ENCODE measurements around the gene CGB8.
"Not testable (repeated sequence)": the region's sequence is repeated elsewhere in the genome, so short reads cannot be mapped to it uniquely, and the experiment has no call there.

CGB8 gene

DNA sequence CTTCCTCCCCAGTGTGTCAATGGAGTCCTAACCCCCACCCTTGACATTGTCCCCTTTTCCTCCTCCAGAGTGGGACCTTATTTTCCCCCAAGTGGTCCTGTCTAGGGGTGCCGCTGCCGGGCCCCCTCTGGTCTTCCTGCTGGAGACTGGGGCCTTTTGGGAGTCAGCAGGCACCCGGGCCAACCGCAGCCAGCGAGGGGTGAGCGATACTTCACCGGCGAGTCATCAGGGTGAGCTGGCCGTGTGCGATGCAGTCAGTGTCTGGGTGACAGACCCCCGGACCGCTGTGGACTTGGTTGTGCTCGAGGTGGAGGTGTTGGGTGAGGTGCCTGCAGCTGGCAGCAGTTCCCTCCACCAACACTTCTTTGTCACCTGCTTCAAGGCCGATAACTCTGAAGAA is 19.2 kb downstream of the CGB8 start:
- not testable (repeated sequence) for DNase-seq

DNA sequence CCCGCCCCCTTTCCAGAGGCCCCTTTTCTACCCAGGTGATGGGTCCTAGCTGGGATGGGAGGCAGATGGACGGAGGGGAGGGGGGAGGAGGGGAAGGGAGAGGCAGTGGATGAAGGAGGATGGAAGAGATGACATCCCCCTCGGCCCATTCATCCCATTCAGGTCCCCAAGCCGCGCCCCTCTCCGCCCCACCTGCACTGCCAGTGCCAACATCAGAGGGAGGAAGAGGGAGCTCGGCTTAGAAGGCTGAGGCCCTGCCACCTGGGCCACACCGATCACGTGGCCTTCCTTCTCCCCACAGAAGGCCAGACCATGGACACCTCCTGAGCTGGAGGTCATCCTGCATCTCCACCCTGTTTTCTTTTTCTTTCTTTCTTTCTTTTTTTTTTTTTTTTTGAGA is 20.2 kb downstream of the CGB8 start:
- DNase-seq: not testable (repeated sequence)

DNA sequence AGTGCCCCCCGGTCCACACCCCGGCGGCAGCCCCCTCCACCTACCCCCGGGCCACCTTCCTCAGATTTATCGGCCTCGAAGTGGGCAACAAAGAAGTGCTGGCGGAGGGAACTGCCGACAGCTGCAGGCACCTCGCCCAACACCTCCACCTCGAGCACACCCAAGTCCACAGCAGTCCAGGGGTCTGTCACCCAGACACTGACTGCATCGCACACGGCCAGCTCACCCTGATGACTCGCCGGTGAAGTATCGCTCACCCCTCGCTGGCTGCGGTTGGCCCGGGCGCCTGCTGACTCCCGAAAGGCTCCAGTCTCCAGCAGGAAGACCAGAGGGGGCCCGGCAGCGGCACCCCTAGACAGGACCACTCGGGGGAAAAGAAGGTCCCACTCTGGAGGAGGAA is 23.3 kb downstream of the CGB8 start:
- DNase-seq: not testable (repeated sequence)

DNA sequence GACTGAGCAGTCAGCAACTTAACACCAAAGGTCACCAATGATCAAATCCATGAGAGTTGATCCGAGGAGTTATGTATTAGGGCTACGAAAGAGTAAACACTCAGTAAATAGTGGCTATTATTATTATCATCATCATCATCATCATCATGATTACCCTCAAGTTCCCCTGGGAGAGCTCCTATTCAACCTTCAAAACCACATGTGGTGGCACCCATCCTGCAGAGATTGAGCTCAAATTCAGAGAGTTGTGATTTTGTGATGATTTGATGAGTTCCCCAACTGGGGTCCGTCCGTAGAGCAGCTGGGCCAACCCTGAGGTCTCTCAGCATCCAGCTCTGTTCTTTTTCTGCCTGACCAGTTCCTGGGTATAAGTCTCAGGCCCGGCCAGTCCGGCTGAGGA is 23.8 kb downstream of the CGB8 start:
- not testable (repeated sequence) for DNase-seq

DNA sequence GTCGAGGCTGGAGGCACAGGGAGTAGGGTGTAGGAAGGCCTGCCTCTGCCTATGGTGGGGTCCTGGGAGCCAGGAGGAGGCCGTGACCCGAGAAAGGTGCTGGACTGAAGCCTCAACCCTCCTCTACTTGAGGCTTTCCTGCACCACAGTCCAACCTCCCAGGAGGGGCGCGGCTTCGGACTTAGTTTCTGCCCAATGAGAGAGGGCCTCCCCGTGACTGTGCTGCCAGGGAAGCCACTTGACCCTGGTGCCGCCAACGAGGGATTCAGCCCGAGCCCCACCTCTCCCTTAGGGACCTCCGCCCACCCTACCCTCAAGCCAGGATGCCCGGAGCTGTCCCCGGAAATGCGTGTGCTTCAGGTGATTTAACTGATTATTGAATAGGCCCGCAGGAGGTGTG is 24.7 kb downstream of the CGB8 start, which contains the start of gene CGB3:
Gene CGB3, minus strand, starts transcription at position 101 of the 400 bp plus-strand sequence. CDS start 362 bp downstream, outside the sequence.
- DNase-seq: not testable (repeated sequence)

DNA sequence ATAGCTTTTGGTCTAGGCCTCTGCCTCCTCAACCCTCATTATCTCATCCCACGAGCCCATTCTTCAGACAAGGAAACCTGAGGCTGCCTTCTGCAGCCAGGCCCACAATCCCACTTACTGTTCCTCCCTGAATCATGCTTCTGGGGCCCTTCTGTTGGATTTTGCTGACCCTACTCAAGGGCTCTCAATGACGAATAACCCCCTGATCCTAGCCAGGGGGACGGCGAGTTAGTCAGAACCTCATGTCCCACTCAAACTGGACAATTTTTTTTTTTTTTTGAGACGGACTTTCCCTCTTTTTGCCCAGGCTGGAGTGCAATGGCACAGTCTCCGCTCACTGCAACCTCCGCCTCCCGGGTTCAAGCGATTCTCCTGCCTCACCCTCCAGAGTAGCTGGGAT is 26.8 kb downstream of the CGB8 start:
- DNase-seq: no peak

DNA sequence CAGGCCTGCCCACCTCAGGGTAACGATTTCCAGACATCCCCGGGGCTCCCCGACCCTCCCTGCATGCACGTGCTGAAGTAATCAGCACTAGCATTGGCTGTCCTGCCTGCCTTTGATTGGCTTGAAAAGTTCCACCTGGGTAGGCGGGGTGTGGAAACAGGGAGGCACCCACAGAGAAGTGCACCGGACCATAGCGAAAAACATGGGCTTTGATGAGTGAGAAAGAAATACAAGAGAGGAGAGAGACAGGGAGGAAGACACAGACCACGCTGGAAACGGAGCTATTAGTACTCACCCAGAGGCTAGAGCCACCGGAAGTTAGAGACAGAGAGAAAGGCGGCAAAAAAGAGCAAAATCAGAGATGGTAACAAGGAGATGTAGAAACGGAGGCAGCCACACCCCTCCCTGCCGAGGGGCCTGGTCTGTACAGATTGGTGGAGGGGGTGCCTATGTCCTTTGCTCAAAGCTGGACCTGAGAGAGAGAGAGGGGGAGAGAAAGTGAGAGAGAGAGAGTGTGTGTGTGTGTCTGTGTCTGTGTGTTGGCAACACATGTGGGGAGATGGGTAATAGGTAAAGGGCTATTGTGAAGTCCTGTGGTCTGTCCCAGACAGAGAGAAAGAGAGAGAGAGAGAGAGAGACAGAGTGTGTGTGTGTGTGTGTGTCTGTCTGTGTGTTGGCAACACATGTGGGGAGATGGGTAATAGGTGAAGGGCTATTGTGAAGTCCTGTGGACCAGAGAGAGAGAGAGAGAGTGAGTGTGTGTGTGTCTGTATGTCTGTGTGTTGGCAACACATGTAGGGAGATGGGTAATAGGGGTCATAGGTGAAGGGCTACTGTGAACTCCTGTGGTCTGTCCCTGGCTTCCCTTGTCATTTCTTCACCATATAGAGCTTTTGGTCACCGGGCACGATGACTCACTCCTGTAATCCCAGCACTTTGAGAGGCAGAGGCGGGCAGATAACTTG is 27.7 kb downstream of the CGB8 start:
- no peak for DNase-seq

DNA sequence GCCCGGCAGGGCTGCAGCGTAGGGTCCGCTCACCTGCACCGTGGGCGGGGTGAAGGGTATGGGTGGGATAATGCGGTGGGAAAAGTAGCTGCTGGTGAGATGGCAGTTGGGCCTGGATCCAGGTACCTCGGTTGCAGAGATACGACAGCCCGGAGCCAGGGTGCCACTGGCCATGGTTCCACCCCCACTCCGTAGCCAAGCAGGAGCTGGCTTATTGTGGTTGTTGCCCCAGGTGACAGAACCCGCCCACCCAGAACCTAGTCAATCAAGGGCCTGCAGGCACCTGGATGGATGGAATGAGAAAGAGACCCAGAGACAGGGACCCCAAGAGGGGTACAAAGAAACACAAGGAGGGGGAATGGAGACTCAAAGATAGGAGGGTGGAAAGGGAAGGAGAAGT is 28.6 kb downstream of the CGB8 start:
- DNase-seq: no peak

DNA sequence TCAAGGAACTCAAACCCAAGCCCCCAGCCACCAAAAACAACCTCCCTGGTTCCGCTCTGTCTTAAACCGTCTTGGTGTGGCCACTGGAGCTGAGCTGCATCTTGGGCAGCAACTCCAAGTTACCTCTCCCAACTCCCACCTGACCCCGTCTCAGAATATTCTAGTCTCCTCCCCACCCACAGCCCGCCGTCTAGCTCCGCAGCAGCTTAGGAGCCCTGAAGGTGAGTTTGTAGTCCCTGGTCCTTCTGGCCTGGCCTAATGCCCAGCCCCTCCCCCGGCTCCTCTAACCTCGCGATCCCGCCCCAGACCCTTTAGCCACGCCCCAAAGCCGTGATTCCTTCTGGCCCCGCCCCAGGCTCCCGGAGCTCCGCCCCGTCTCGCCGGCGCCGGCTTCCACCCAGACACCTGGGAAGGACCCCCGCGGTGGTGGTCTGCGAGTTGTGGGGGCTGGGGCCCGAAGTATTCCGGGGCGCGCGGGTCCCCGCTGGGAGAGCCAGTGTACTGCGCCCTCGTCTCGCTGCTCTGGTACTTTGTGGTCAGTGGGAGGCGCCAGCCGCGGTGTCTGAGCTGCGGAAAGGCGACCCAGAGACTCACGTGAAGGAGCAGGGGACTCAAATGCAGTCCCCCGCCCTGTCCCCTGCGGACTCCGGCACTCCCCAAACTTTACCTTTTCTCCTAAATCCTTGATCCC is 29.5 kb downstream of the CGB8 start:
- DNase-seq: peak; percentile 72

DNA sequence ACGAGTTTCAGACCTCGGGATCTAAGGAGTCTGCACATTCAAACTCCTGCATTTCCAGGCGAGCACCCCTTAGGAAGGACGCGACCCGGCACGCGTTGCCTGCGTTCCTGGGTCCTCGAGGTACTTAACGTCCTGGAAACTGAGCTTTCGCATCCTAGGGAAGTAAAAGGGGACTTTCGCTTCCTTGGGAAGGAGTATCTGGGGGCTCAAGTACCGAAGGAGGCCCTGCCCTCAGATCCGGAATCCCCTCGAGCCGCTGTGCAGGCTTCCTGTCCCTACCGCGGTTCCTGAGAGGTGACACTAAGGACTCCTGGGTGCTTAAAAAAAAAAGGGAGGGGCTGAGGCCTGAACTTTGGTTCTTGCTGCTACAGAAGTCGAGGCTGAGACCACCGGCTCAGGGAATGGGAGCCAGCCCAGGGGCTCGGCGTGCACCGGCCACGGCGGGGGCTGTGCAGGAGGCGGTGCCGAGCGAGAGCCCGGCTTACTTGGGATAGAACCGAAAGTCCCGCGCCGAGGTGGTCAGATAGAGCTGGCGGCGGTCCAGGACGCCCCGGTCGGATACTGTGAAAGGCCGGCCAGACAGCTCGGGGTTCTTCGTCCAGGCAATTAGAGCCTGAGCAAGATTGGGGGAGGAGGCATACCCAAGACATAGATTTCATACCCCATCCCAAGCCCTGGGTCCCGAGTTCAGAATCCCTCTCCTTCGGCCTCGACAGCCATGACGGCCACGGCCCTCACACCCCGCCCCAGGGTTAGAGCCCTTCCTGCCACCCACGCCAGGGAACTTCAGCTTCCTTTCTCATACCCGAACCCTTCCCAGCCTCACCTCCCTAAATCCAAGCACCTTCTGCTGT is 30.3 kb downstream of the CGB8 start:
- peak; percentile 36 for DNase-seq

DNA sequence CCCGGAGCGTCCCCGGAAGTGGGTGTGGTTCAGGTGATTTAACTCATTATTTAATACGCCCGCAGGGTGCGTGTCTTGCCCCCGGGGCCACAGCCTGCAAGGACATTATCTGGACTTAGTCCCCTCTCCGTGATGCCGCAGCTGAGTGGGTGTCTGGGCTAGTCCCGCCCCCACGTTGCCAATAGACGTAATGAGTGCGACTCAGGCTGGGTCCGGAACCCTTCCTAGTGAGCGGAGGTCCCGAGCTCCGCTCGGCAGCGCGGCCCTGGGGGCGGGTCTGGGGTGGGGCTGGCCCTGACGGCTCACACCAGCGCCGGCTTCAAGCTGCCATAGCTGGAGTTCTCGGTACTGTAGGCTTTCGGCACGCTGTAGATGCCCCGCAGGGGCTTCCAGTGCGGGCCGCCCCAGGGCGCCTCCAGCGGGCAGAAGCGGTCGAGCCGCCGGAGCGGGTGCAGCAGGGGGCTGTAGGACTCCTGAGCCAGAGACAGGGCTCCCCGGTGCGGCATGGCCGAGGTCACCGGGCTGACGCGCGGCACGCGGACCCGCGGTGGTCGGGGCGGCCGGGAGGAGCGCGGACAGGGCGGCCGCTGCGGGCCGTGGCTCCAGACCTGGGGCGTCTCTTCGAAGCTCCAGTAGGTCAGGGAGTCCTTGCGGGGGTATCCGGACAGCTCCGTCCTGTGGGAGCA is 31.1 kb downstream of the CGB8 start:
- DNase-seq: peak; percentile 71

DNA sequence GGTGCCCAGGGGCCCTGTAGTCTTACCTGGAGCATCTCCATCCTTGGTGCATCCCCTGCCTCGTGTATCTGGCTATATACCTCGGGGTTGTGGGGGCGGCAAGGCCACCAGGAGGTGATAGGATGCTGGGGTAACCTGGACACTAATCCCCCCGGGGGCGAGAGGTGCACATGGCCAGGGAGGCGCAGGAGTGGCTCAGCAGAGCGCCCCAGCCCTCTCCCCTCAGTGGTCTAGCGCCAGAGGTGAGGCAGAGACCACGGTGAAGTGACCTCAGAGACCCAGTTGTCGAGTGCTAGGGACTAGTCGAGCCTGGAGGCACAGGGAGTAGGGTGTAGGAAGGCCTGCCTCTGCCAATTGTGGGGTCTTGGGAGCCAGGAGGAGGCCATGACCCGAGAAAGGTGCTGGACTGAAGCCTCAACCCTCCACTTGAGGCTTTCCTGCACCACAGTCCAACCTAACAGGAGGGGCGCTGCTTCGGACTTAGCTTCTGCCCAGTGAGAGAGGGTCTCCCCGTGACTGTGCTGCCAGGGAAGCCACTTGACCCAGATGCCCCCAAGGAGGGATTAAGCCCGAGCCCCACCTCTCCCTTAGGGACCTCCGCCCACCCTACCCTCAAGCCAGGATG is 31.8 kb downstream of the CGB8 start, which contains the start of gene LHB:
Gene LHB, minus strand, starts transcription at position 51 of the 625 bp plus-strand sequence. Its CDS starts 10 bp downstream, at position 41.
- DNase-seq: no peak

DNA sequence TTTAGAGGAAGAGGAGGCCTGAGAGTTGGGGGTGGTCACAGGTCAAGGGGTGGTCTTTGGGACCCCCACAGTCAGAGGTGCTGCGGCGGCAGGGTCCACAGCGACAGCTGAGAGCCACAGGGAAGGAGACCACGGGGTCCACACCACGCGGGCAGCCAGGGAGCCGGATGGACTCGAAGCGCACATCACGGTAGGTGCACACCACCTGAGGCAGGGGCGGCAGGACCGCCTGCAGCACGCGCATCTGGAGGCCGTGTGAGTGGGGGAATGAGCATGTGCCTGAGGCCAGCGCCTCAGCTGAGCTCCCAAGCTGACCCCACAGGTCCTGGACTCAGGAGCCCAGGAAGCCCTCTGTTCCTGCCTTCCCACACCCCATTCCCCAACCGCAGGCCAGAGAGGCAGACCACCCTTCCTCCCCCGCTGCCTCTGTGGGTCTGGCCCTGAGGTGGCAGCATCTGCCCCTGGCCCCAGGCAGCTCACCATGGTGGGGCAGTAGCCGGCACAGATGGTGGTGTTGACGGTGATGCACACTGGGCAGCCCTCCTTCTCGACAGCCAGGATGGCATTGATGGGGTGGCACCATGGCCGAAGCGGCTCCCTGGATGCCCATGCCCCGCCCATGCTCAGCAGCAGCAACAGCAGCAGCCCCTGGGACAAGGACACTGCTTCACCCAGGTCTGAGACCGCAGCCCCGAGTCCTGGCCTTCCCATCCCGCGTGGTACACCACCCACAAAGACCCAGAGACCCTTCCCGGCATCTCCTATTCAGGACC is 32.7 kb downstream of the CGB8 start:
- DNase-seq: no peak

DNA sequence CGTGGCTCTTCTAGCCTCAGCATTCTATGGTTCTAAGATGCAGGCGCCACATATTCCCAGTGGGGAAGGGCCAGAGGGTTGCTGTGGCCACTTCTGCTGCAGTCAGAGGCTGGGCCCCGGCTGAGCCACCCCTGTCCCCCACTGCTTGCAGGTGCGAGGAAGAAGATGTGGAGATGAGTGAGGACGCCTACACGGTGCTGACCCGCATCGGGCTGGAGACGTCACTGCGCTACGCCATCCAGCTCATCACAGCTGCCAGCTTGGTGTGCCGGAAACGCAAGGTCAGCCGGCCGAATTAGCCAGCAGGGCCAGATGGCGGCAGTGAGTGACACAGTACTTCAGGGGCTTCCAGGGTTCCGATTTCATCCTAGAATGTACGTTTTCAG is 34.0 kb downstream of the CGB8 start:
- no peak for DNase-seq

DNA sequence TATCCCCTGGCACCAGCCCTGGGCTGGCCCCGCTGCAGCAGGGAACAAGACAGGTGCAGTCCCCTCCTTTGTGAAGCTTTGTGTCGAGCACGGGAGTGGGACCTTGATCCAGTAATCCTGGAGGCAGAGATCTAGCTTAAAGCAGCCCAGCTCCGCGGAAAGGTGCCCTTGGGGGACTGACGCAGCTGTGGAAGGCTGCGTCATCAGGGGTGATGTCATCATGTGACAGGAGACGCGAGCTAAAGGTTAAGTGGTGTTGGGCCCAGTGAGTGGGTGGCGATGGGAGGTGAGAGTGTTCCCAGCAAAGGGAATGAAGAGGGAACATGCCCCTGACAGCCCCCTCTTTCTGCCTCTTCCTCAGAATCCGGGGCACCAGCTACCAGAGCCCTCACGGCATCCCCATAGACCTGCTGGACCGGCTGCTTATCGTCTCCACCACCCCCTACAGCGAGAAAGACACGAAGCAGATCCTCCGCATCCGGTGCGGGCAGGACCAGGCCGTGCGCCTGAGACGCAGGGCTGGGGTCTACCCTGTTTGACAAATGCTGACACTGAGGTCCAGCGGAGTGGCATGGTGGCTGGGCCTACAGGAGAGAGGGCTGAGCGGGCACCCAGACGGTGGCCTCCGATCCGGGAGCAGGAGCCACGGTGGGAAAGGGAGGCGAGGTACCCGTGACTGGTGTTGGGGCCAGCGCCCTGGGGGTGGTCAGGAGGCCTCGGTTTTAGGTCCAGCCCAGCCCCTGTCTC is 34.6 kb downstream of the CGB8 start:
- DNase-seq: no peak

DNA sequence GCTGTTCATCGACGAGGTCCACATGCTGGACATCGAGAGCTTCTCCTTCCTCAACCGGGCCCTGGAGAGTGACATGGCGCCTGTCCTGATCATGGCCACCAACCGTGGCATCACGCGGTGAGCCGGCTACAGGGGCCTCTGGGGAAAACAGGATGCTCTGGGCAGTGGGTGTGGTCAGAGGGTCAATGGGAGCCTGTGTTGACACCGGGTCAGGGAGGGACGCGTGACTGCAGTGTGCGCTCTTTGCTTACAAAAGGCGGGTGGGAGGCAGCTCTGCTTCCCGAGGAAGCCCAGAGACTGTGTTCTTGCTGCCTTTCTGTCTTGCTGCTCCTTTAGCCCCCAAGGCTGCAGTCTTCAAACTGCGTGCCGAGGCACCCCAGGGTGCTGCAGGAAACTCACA is 37.7 kb downstream of the CGB8 start:
- no peak for DNase-seq

DNA sequence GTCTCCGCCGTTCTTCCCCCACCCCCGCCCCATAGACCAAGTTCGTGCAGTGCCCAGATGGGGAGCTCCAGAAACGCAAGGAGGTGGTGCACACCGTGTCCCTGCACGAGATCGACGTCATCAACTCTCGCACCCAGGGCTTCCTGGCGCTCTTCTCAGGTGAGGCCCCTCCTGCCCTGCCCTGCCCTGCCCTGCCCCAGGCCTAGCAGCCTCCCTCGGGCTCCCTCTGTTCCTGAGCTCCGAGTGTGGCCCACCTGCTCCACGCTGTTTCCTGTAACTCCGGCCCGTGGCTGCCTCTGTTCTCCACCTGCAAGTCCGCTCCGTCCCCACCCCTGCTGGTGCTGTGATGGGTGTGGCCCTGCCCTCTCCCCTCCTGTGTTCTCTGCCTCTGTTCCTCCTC is 38.5 kb downstream of the CGB8 start:
- DNase-seq: no peak

DNA sequence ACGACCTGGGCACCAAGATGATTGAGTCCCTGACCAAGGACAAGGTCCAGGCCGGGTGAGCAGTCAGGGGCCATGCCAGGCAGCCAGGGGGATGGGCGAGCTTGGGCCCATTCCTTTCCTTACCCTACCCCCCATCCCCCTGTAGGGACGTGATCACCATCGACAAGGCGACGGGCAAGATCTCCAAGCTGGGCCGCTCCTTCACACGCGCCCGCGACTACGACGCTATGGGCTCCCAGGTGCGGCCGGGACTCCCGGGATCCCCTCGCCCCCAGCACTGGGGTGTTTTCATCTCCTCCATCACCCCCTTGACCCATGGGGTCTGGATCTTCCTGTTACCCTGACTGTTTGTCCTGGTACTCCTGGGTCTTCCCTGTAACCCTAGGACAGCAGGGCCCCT is 39.1 kb downstream of the CGB8 start:
- DNase-seq: no peak

DNA sequence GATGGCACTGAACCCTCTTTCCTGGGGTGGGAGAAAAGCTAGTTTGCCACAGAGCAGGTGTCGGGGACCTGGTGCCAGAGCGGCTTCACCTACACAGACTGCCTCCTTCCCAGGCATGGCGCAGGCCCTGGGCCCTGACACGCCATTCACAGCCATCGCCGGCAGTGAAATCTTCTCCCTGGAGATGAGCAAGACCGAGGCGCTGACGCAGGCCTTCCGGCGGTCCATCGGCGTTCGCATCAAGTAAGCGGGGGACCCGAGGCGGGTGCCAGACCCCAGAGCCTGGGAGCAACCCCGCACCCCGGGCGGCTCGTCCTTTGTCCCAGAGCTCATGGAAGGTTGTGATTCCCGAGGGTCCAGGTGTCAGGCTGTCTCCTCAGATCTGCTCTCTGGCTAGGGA is 42.0 kb downstream of the CGB8 start:
- no peak for DNase-seq

DNA sequence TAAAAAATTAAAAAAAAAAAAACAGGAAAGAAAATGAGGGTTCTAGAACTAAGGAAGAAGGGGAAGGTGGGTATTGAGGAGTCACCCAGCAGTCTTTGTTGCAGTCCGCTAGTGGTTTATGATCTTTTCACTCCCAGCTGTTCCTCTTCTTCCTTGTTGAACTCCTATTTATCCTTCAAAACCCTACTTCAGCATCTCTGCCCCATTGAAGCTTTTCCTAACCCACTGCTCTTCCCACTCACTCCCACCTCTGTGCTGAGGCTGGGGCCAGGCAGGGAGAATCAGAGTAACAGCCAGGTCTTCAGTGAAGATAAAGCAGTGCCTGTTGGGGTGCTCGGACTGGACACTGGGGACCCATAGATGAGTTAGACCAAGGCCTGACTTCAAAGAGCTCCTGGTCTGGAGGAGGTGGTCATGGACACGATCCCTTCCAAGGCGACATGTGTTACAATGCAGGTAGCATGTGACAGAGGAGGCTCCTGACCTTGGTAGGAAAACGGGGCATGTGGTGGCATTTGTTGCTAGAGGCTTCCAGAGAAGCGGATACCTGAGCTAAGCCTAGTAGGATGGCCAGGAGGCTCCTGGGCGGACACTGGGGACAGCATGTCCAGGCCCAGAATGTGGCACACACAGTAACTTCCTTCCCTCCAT is 43.8 kb downstream of the CGB8 start:
- DNase-seq: no peak
